Glomerular endothelial cell (primary cell): ENCODE results near the gene ELP1. TPM values are rescaled to one million over a fixed set of nuclear protein-coding genes. Genes with fewer than 3 reads are reported as not detected.

Source experiments
- DNase-seq: peaks from one replicate; pipeline ENCODE4 v3.0.0-alpha.2; 2011; ENCODE audit warnings: low read depth, low spot score; ENCODE audit errors: extremely low read depth
- total RNA-seq: library from RNA; depleted of rRNA; stranded (reverse); fragments of >200 nt; gene quantifications from 2 replicates; pipeline ENCODE4 v1.2.3, GENCODE V29; 2015

The ELP1 gene
- total RNA-seq, 1 donor from 2014 or later, result 18.2 TPM

GRCh38 chr9:108885643-108886348 is 48.1 kb downstream of the ELP1 start:
- DNase-seq, result peak; percentile 50

- DNase-seq, result no peak
These were observed 49.2 kb downstream of the ELP1 start for GRCh38 chr9:108884701-108885100.

- no peak for DNase-seq
These were observed 50.8 kb downstream of the ELP1 start for GRCh38 chr9:108883085-108883484.

GRCh38 chr9:108882052-108882888 is 51.7 kb downstream of the ELP1 start:
- no peak for DNase-seq

- DNase-seq, result no peak
These were observed 53.1 kb downstream of the ELP1 start for GRCh38 chr9:108880738-108881316.

- no peak for DNase-seq
These were observed 56.4 kb downstream of the ELP1 start for GRCh38 chr9:108877524-108877923.

- no peak for DNase-seq
These were observed 57.5 kb downstream of the ELP1 start for GRCh38 chr9:108876425-108876824.

GRCh38 chr9:108874058-108874788 is 59.7 kb downstream of the ELP1 start:
- DNase-seq, result no peak

GRCh38 chr9:108869092-108869725 is 64.7 kb downstream of the ELP1 start:
- DNase-seq, result no peak

- DNase-seq, result no peak
These were observed 66.1 kb downstream of the ELP1 start for GRCh38 chr9:108867829-108868228.

GRCh38 chr9:108867116-108867515 is 66.8 kb downstream of the ELP1 start:
- DNase-seq, result no peak

- DNase-seq, result no peak
These were observed 67.9 kb downstream of the ELP1 start for GRCh38 chr9:108866001-108866420.

- no peak for DNase-seq
These were observed 68.9 kb downstream of the ELP1 start for GRCh38 chr9:108865037-108865436.

- DNase-seq, result no peak
These were observed 69.5 kb downstream of the ELP1 start for GRCh38 chr9:108864446-108864845.

GRCh38 chr9:108863891-108864290 is 70.0 kb downstream of the ELP1 start:
- no peak for DNase-seq

GRCh38 chr9:108861997-108862396 is 71.9 kb downstream of the ELP1 start, which contains the start of gene ACTL7A:
ACTL7A (plus strand) TSS chr9:108862266; CDS start chr9:108862323, 57 bp downstream.
- DNase-seq, result no peak

GRCh38 chr9:108861464-108861863 is 72.5 kb downstream of the ELP1 start:
- no peak for DNase-seq

- DNase-seq, result no peak
These were observed 73.2 kb downstream of the ELP1 start for GRCh38 chr9:108860764-108861163.

- DNase-seq, result no peak
These were observed 73.6 kb downstream of the ELP1 start for GRCh38 chr9:108860354-108860753.

GRCh38 chr9:108859459-108860114 is 74.3 kb downstream of the ELP1 start:
- no peak for DNase-seq
